K562 (cell line): ENCODE measurements around the gene DIMT1. TPM values are rescaled to one million over a fixed set of nuclear protein-coding genes. Genes with fewer than 3 reads are reported as not detected.

ENCODE experiments used
- ARNT ChIP-seq, 2 experiments: fragments of 450-650 bp; IDR thresholded peaks; 2 replicates each; pipeline ENCODE4 v1.6.1; 2016; ENCODE audit warnings: mild to moderate bottlenecking in 1 of 2
- BACH1 ChIP-seq: fragments of 200-800 bp; sonication (Bioruptor generic); IDR thresholded peaks from 2 replicates; pipeline ENCODE4 v1.6.1; 2016; ENCODE audit warnings: missing genetic modification characterization, missing compliant biosample characterization
- CHD4 ChIP-seq: fragments of 200-600 bp; sonication (generic); IDR thresholded peaks from 3 replicates; pipeline ENCODE4 v1.6.1; 2012; ENCODE audit warnings: low read depth, mild to moderate bottlenecking, mixed read lengths, low read length, inconsistent platforms; ENCODE audit not compliant: insufficient read depth, insufficient replicate concordance, poor library complexity, severe bottlenecking
- DDX20 ChIP-seq: fragments of 450-650 bp; IDR thresholded peaks from 2 replicates; pipeline ENCODE4 v1.6.1; 2016; ENCODE audit warnings: missing genetic modification characterization, low read depth, mild to moderate bottlenecking, missing compliant biosample characterization, moderate library complexity
- DPF2 ChIP-seq: fragments of 450-650 bp; IDR thresholded peaks from 2 replicates; pipeline ENCODE4 v1.6.1; 2016
- E2F3 ChIP-seq: fragments of 250-450 bp; sonication (Bioruptor Pico); IDR thresholded peaks from 2 replicates; pipeline ENCODE4 v1.4.0; 2020; ENCODE audit warnings: mild to moderate bottlenecking
- FOXP1 ChIP-seq: sonication (generic); formaldehyde crosslinking; IDR thresholded peaks from 2 replicates; pipeline ENCODE4 v1.8.0; 2022; ENCODE audit warnings: mild to moderate bottlenecking, missing genetic modification reagents
- JUND ChIP-seq, 2 experiments: IDR thresholded peaks; 2 replicates in 1 of 2; 3 replicates in 1 of 2; pipeline ENCODE4 v1.6.1; 2011; ENCODE audit warnings: borderline replicate concordance in 2 of 2, low read depth in 2 of 2, low read length in 2 of 2, improper control_type of control experiment in 1 of 2, missing biosample characterization in 1 of 2, missing genetic modification characterization in 1 of 2, missing genetic modification reagents in 1 of 2
- KDM1A ChIP-seq, 2 experiments: fragments of 450-650 bp; IDR thresholded peaks; 2 replicates each; pipeline ENCODE4 v1.6.1; 2016; ENCODE audit warnings: mild to moderate bottlenecking in 2 of 2
- LARP7 ChIP-seq: fragments of 450-650 bp; IDR thresholded peaks from 2 replicates; pipeline ENCODE4 v1.6.1; 2016
- MAFF ChIP-seq: IDR thresholded peaks from 2 replicates; pipeline ENCODE4 v1.6.1; 2012; ENCODE audit warnings: low read length, improper control_type of control experiment
- MEIS2 ChIP-seq: fragments of 450-650 bp; IDR thresholded peaks from 2 replicates; pipeline ENCODE4 v1.6.1; 2014; ENCODE audit warnings: mild to moderate bottlenecking; ENCODE audit not compliant: partially characterized antibody
- NCOA1 ChIP-seq: fragments of 450-650 bp; IDR thresholded peaks from 2 replicates; pipeline ENCODE4 v1.6.1; 2016; ENCODE audit warnings: low read depth
- NELFE ChIP-seq: IDR thresholded peaks from 2 replicates; pipeline ENCODE4 v1.6.1; 2011; ENCODE audit warnings: mild to moderate bottlenecking; ENCODE audit not compliant: insufficient read depth, insufficient read length
- NFXL1 ChIP-seq: fragments of 450-650 bp; formaldehyde crosslinking; IDR thresholded peaks from 2 replicates; pipeline ENCODE4 v1.4.0; 2021; ENCODE audit warnings: mild to moderate bottlenecking
- NUFIP1 ChIP-seq: fragments of 450-650 bp; IDR thresholded peaks from 2 replicates; pipeline ENCODE4 v1.6.1; 2018; ENCODE audit not compliant: partially characterized antibody
- POLR2G ChIP-seq: fragments of 200-400 bp; formaldehyde crosslinking; IDR thresholded peaks from 2 replicates; pipeline ENCODE4 v1.6.1; 2017; ENCODE audit warnings: low read depth, mild to moderate bottlenecking, antibody characterized with exemption, low read length, moderate library complexity
- POLR2H ChIP-seq: IDR thresholded peaks from 2 replicates; pipeline ENCODE4 v1.6.1; 2016; ENCODE audit warnings: missing genetic modification characterization, low read depth, mild to moderate bottlenecking, control low read depth, missing compliant biosample characterization, moderate library complexity
- SMAD4 ChIP-seq: fragments of 250-450 bp; sonication (Bioruptor Pico); conservative IDR thresholded peaks from 2 replicates; pipeline ENCODE4 v1.8.0; 2021; ENCODE audit warnings: inconsistent platforms, mild to moderate bottlenecking, moderate library complexity
- ZBTB9 ChIP-seq: fragments of 450-650 bp; formaldehyde crosslinking; IDR thresholded peaks from 2 replicates; pipeline ENCODE4 v1.4.0; 2020; ENCODE audit warnings: mild to moderate bottlenecking, moderate library complexity
- ZC3H8 ChIP-seq: fragments of 450-650 bp; IDR thresholded peaks from 2 replicates; pipeline ENCODE4 v1.6.1; 2017
- ZFP1 ChIP-seq: fragments of 450-650 bp; formaldehyde crosslinking; IDR thresholded peaks from 2 replicates; pipeline ENCODE4 v1.4.0; 2020; ENCODE audit warnings: mild to moderate bottlenecking, mixed read lengths
- ZNF174 ChIP-seq: fragments of 250-450 bp; sonication (Bioruptor Pico); IDR thresholded peaks from 2 replicates; pipeline ENCODE4 v1.4.0; 2020; ENCODE audit warnings: mild to moderate bottlenecking
- ZNF239 ChIP-seq: fragments of 250-450 bp; sonication (Bioruptor Pico); IDR thresholded peaks from 2 replicates; pipeline ENCODE4 v1.4.0; 2020; ENCODE audit warnings: mild to moderate bottlenecking
- ZNF274 ChIP-seq: IDR thresholded peaks from 2 replicates; pipeline ENCODE4 v1.6.1; 2011; ENCODE audit warnings: low read depth, mild to moderate bottlenecking, low read length, moderate library complexity, borderline replicate concordance
- ZNF347 ChIP-seq: fragments of 450-650 bp; formaldehyde crosslinking; IDR thresholded peaks from 2 replicates; pipeline ENCODE4 v1.4.0; 2020; ENCODE audit warnings: low read depth, mild to moderate bottlenecking, moderate library complexity
- ZNF384 ChIP-seq: IDR thresholded peaks from 2 replicates; pipeline ENCODE4 v1.6.1; 2012; ENCODE audit warnings: low read depth, low read length, improper control_type of control experiment
- ZNF589 ChIP-seq: fragments of 200-800 bp; sonication (Bioruptor generic); IDR thresholded peaks from 2 replicates; pipeline ENCODE4 v1.6.1; 2016; ENCODE audit warnings: low read depth, missing genetic modification characterization, missing compliant biosample characterization
- ZNF644 ChIP-seq: fragments of 200-800 bp; sonication (Bioruptor generic); IDR thresholded peaks from 2 replicates; pipeline ENCODE4 v1.6.1; 2016; ENCODE audit warnings: low read depth, missing genetic modification characterization, missing compliant biosample characterization
- polyA plus RNA-seq, 8 experiments: library from polyadenylated mRNA; depleted of rRNA in 4 of 8; stranded (reverse) in 5 of 8; unstranded in 3 of 8; fragments of >200 nt; fragmentation: Nextera tagmentation in 2 of 8; fragmentation: Illumina TruSeq in 1 of 8; extraction: Ambion mirVana in 2 of 8; extraction: Trizol in 1 of 8; gene quantifications; 2 replicates each; pipeline versions ENCODE4 v1.2.1 to v1.2.3, GENCODE V29; 2011 to 2014; ENCODE audit warnings: inconsistent platforms in 1 of 8, missing spikeins in 1 of 8
- total RNA-seq, 7 experiments: library from RNA; depleted of rRNA in 6 of 7; stranded (reverse); fragments of >200 nt in 6 of 7; fragmentation: Illumina TruSeq in 2 of 7; extraction: Trizol in 2 of 7; gene quantifications; 2 replicates each; pipeline versions ENCODE4 v1.2.1 to v1.2.3, GENCODE V29; 2011 to 2021; ENCODE audit warnings: low replicate concordance in 1 of 7

DIMT1 gene
- total and polyA plus RNA-seq, 9 of the 15 experiments (the other 6 are each of a cell fraction or from before 2014, with no cell fraction given) = 28.9 to 85.3 (median 54.1) TPM

GRCh38 chr5:62432621-62433064 lies 28.9 kb upstream of the DIMT1 start (continued):
- TF ChIP-seq FOXP1 (CRISPR knock-in tag) (0 out of 2 replicates have a peak, but pooled peaks have one; percentile 57), POLR2H (tag) (peak; percentile 69), POLR2G (no peak), NUFIP1 (no peak), JUND (IDR thresholded peaks at IDR 0.05; ENCODE audit: borderline replicate concordance, low read depth, low read length) (peak; percentile 76), JUND (tag; IDR thresholded peaks at IDR 0.05; ENCODE audit: borderline replicate concordance, low read depth, low read length) (peak; percentile 59; the same call in 1 of the 3 replicates), SMAD4 (CRISPR knock-in tag) (0 out of 2 replicates have a peak, but pooled peaks have one; percentile 19), ZBTB9 (0 out of 2 replicates have a peak, but pooled peaks have one; percentile 44), ZNF174 (CRISPR knock-in tag) (no peak), ZNF274 (no peak), E2F3 (CRISPR knock-in tag) (no peak), ARNT (IDR thresholded peaks at IDR 0.05) (0 out of 4 replicates have a peak, but pooled peaks of 1 of the 2 experiments have one; percentile 27), ZNF384 (no peak), MAFF (no peak), ZC3H8 (no peak), DDX20 (tag) (0 out of 2 replicates have a peak, but pooled peaks have one; percentile 61), NELFE (no peak), ZNF589 (CRISPR knock-in tag) (peak; percentile 12; the same call in 1 of the 2 replicates), NCOA1 (peak; percentile 60; the same call in 1 of the 2 replicates), KDM1A (IDR thresholded peaks at IDR 0.05) (0 out of 4 replicates have a peak, but pooled peaks of 1 of the 2 experiments have one; percentile 11), MEIS2 (peak; percentile 61), BACH1 (tag) (0 out of 2 replicates have a peak, but pooled peaks have one; percentile 48), LARP7 (no peak), DPF2 (peak; percentile 69; the same call in 1 of the 2 replicates), ZNF239 (no peak), CHD4 (no peak), ZFP1 (CRISPR knock-in tag) (no peak), NFXL1 (no peak), ZNF644 (tag) (no peak), ZNF347 (CRISPR knock-in tag) (no peak)
